Skeletal muscle tissue (tissue), 4 donors: ENCODE results near the gene SLC15A1. TPM values are rescaled to one million over a fixed set of nuclear protein-coding genes. Genes with fewer than 3 reads are reported as not detected.

Source experiments
- H3K27ac ChIP-seq: one replicate; pipeline ENCODE4 v1.7.0; 2013; ENCODE audit warnings: mild to moderate bottlenecking, low read depth, low read length, inconsistent platforms
- H3K27me3 ChIP-seq, 3 donors: one replicate each; pipeline ENCODE4 v1.7.0; 2013; ENCODE audit warnings: low read length in 3 of 3; ENCODE audit not compliant: control insufficient read depth in 3 of 3, insufficient read depth in 3 of 3
- H3K36me3 ChIP-seq, 3 donors: one replicate each; pipeline ENCODE4 v1.7.0; 2013; ENCODE audit warnings: low read length in 3 of 3; ENCODE audit not compliant: control insufficient read depth in 3 of 3, insufficient read depth in 3 of 3
- H3K4me1 ChIP-seq, 3 donors: one replicate each; pipeline ENCODE4 v1.7.0; 2013; ENCODE audit warnings: low read length in 3 of 3, mild to moderate bottlenecking in 3 of 3; ENCODE audit not compliant: control insufficient read depth in 3 of 3, insufficient read depth in 3 of 3
- H3K4me3 ChIP-seq, 3 donors: one replicate each; pipeline ENCODE4 v1.7.0; 2013; ENCODE audit warnings: low read length in 3 of 3
- H3K9ac ChIP-seq, 3 donors: one replicate each; pipeline ENCODE4 v1.7.0; 2013; ENCODE audit warnings: low read length in 3 of 3, mild to moderate bottlenecking in 3 of 3, moderate library complexity in 2 of 3, low read depth in 1 of 3
- H3K9me3 ChIP-seq, 3 donors: one replicate each; pipeline ENCODE4 v1.7.0; 2013; ENCODE audit warnings: low read length in 3 of 3; ENCODE audit not compliant: control insufficient read depth in 3 of 3
- total RNA-seq: library from RNA; depleted of rRNA; stranded (reverse); fragments of >200 nt; gene quantifications from one replicate; pipeline ENCODE4 v1.2.3, GENCODE V29; 2014
- donor health status: Osteomylitis.

SLC15A1 gene, protein sequence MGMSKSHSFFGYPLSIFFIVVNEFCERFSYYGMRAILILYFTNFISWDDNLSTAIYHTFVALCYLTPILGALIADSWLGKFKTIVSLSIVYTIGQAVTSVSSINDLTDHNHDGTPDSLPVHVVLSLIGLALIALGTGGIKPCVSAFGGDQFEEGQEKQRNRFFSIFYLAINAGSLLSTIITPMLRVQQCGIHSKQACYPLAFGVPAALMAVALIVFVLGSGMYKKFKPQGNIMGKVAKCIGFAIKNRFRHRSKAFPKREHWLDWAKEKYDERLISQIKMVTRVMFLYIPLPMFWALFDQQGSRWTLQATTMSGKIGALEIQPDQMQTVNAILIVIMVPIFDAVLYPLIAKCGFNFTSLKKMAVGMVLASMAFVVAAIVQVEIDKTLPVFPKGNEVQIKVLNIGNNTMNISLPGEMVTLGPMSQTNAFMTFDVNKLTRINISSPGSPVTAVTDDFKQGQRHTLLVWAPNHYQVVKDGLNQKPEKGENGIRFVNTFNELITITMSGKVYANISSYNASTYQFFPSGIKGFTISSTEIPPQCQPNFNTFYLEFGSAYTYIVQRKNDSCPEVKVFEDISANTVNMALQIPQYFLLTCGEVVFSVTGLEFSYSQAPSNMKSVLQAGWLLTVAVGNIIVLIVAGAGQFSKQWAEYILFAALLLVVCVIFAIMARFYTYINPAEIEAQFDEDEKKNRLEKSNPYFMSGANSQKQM
- total RNA-seq: not detected

DNA sequence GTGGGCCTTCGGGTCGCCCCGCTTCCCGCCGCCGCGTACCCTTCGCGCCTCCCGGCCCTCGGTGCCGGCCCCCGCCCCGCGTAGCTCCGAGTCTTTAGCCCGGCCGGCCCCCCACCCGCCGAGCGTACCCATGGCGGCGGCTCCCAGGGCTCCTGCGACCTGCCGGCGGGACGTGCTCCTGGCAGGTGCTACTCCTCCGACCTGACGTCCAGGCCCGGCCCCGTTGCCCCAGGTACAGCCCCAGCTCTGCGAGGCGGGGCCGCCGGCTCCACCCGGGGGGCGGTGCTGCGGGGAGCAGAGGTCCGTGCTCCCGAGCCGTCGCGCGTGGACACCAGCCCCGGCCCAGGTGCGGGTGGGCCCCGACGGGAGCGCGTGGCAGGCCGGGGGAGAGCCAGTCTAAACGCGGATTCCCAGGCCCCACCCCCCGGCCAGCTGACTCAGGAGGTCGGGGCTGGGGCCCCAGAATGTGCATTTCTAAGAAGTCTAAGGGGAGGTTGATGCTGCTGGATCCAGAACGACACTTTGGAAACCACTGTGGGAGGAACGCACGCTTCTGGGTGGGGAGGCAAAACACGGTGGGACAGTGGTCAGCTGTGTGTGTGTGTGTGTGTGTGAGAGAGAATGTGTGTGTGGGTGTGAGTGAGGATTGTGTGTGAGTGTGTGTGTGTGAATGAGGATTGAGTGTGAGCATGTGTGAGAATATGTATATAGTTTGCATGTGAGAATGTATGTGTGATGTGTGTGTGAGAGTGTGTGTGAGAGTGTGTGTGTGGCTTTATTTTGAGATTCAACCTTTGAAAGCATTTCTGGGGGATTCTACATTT is at the start of gene SLC15A1:
TSS of gene SLC15A1 (minus strand) at position 206 of the 824 bp plus-strand sequence. CDS start at position 132, 74 bp downstream.
- Histone ChIP-seq H3K9me3 (peaks cover 0 to 5% (median 3%) of the 10 kb centered on the region in 3 donors), H3K27ac (no peak within 1 kb of the TSS), H3K27me3 (peaks cover 23 to 34% (median 27%) of the 10 kb centered on the region in 3 donors), H3K36me3 (no peaks in the 10 kb centered on the region), H3K9ac (no peak within 1 kb of the TSS), H3K4me1 (peaks cover 0 to 4% (median 0%) of the 10 kb centered on the region in 3 donors), H3K4me3 (peak within 1 kb of the TSS in 1 of 3 donors; percentile 52)

DNA sequence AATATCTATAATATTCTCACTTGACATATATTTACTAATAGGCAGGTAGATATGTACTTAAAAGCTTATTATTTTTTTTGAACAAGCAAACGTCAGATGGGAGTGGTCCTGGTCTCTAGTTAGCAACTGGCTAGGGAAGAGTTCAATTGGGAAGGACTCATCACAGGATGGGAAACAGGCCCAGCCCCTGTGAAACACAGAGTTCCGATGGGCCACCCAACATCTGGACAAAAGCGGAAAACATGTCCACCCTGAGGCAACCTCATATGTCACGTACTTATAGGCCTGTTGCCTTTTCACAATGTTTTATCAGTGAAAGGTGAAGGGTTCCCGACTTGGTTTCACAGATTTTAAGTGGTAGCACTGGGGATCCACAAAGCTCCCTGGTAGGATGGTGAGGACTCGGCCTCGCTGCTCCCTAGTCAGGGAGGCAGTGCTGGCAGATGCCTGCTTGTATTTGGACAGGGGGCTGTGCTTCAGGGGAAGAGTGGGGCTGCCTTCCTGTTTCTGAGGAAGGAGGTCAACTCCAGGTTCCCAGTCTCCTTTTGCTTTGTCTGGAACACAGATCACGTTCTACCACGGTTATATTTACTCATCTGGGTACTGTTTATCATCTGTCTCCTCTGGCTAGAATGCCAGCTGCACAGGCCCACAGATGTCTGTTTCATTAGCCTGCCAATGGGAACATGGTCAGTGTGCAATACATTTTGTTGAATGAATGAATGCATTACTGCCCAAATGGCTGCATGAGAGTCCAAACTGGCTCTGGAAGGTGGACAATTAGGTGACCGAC is 49.4 kb upstream of the SLC15A1 start:
- H3K36me3 ChIP-seq: peaks cover 6 to 25% (median 21%) of the 10 kb centered on the region in 3 donors

DNA sequence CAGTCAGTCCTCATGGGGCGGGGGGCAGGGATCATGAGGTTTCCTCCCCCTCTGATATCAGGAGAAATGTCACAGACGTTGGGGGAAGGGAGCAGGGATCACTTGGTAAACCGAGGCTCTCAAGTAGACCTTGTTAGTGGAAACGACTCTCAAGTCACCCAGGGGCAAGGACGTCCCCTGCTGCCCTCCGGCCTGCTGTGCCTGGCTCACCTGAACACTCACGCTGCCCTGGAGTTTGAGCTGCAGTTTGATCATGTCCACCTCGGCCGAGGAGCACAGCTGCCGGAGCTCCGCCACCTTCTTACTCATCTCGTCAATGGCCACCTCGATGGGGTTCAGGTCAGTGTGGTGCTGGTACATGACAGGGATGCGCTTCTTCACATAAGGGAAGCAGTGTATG is 47.6 kb upstream of the SLC15A1 start:
- no peaks in the 10 kb centered on the region for H3K27me3 ChIP-seq
- H3K9me3 ChIP-seq: no peaks in the 10 kb centered on the region
- H3K4me1 ChIP-seq: no peaks in the 10 kb centered on the region
- H3K4me3 ChIP-seq: no peak overlapping the region
- H3K9ac ChIP-seq: no peak overlapping the region
- peaks cover 9 to 35% (median 27%) of the 10 kb centered on the region in 3 donors for H3K36me3 ChIP-seq
- no peak overlapping the region for H3K27ac ChIP-seq

More for the DNA sequence above, 49.4 kb upstream of the SLC15A1 start:
- Histone ChIP-seq H3K9ac (no peak overlapping the region), H3K4me3 (no peak overlapping the region), H3K4me1 (no peaks in the 10 kb centered on the region), H3K9me3 (no peaks in the 10 kb centered on the region), H3K27me3 (no peaks in the 10 kb centered on the region), H3K27ac (no peak overlapping the region)

DNA sequence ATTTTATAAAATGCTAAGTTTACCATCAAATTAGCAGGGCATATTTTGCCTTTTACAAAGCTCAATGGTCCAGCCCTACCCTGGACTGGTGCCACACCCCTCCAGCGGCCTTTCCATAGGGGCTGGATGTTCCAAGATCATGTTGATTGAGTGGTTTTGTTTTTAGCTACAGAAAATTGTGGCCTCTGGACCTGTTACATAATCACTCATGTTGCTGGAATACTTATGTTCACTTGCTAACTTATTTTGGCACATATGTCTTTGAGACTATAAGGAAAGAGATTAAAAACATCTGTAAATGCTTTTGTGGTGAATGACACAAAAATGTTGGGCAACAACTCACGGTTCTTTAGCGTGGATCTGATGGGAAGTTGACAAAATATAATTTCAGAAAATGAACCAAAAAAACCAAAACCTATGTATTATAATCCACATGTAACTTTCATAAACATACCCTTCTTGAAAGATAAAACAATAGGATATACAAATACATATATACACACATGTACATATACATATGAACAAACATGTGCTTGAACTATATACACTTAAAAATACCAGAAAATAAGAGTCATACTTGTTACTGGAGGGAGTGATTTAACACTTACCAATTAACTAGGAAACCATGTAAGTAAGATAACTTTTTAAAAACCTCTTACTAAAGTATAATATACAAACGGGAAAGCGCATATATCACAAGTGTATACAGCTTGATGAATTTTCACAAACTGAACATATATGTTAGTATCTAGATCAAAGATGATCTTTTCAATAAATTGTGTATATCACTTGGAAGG is 46.6 kb upstream of the SLC15A1 start:
- no peak overlapping the region for H3K27ac ChIP-seq
- H3K36me3 ChIP-seq: peaks cover 16 to 38% (median 20%) of the 10 kb centered on the region in 3 donors
- no peaks in the 10 kb centered on the region for H3K27me3 ChIP-seq
- no peaks in the 10 kb centered on the region for H3K4me1 ChIP-seq
- H3K9ac ChIP-seq: no peak overlapping the region
- no peaks in the 10 kb centered on the region for H3K9me3 ChIP-seq
- no peak overlapping the region for H3K4me3 ChIP-seq

DNA sequence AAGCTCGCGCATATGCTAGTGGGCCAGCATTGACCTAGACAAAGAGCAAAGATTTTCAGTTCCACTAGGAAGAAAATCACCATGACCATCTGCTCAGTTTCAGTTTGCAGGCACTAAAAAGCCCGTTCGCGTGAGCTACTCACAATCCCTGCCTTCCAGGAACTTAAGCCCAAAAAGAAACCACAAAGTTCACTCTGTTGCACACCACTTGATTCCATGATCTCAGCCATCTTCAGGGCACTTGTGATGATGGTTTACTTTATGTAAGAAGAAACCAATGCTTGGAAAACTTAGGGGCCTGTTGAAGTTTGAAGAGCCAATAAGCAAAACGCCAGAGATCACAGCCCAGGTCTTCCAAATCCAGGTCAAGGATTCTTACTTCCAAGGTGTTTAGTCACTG is 45.0 kb upstream of the SLC15A1 start:
- no peak overlapping the region for H3K4me3 ChIP-seq
- H3K4me1 ChIP-seq: no peaks in the 10 kb centered on the region
- H3K27ac ChIP-seq: no peak overlapping the region
- H3K36me3 ChIP-seq: peaks cover 16 to 39% (median 22%) of the 10 kb centered on the region in 3 donors
- no peak overlapping the region for H3K9ac ChIP-seq
- H3K9me3 ChIP-seq: no peaks in the 10 kb centered on the region
- H3K27me3 ChIP-seq: no peaks in the 10 kb centered on the region

DNA sequence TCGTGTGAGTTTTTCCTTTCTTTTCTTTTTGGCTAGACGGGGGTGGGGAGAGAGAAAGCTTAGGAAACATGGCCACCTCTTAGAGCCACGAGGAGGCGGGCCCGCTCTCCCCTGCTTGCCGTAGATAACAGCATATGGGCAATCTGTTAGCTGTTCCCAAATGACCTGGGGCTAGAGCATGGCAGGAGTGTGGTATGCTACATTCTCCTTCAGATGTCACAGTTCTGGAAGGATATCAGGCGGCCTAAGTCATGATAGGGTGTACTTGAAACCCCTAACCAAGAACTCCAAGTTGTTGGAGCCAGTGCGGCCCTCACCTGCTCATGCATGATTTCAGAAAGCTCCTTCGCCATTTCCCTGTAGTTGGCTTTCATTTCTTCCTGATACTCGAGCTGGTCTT is 44.3 kb upstream of the SLC15A1 start:
- no peaks in the 10 kb centered on the region for H3K9me3 ChIP-seq
- H3K4me3 ChIP-seq: no peak overlapping the region
- H3K4me1 ChIP-seq: no peaks in the 10 kb centered on the region
- no peak overlapping the region for H3K27ac ChIP-seq
- H3K36me3 ChIP-seq: peaks cover 16 to 39% (median 24%) of the 10 kb centered on the region in 3 donors
- H3K27me3 ChIP-seq: no peaks in the 10 kb centered on the region
- no peak overlapping the region for H3K9ac ChIP-seq

DNA sequence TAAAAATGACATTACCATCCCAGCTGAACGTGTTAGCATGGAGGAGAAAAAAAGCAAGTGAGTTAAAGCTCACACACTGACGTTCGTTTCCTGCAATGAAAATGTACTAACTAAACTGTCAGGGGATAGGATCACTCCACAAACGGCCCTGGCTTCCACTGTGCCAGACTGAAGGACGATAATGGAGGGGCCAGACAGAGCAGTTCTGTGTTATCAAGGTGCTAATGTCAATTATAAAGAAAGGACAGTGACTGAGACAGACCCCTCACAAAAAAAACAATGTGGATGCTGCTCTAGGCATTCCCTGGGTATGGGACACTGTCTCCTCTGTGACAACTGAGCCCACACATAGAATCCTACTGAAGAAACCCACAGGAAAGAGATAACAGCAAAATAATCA is 43.7 kb upstream of the SLC15A1 start:
- Histone ChIP-seq H3K4me1 (no peaks in the 10 kb centered on the region), H3K9me3 (no peaks in the 10 kb centered on the region), H3K9ac (no peak overlapping the region), H3K27me3 (no peaks in the 10 kb centered on the region), H3K27ac (no peak overlapping the region), H3K36me3 (peaks cover 16 to 39% (median 26%) of the 10 kb centered on the region in 3 donors), H3K4me3 (no peak overlapping the region)

DNA sequence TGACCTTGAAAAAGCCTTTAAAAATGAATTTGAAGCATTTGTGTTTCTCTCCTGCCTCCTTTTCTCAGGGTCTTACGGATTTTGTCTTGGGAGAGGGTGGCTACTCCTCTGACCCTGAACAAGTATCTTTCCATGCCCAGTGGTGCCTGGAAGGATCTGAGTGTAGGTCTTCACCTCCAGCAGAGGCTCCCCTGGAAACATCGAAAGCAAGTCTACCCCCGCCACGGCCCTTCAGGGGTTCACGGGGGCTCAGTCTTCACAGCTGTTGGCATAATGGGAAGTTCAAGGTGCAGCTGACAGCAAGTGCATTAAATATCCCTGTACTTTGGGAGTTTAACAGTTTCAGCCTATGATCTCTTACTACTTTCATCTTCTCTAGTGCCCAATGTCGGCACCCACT is 42.7 kb upstream of the SLC15A1 start:
- H3K36me3 ChIP-seq: peaks cover 16 to 37% (median 24%) of the 10 kb centered on the region in 3 donors
- no peak overlapping the region for H3K4me3 ChIP-seq
- H3K27me3 ChIP-seq: no peaks in the 10 kb centered on the region
- H3K27ac ChIP-seq: no peak overlapping the region
- no peaks in the 10 kb centered on the region for H3K4me1 ChIP-seq
- no peaks in the 10 kb centered on the region for H3K9me3 ChIP-seq
- no peak overlapping the region for H3K9ac ChIP-seq
